Umbilical cord (tissue), 2 donors: ENCODE data around the gene WDPCP. TPM values are rescaled to one million over a fixed set of nuclear protein-coding genes. Genes with fewer than 3 reads are reported as not detected.
"Not testable (repeated sequence)": the region's sequence is repeated elsewhere in the genome, so short reads cannot be mapped to it uniquely, and the experiment has no call there.

ENCODE experiments used
- DNase-seq: peaks from one replicate; pipeline ENCODE4 v3.0.0-alpha.2; 2015; ENCODE audit warnings: low spot score
- total RNA-seq: library from RNA; depleted of rRNA; stranded (reverse); fragments of >200 nt; gene quantifications from one replicate; pipeline ENCODE4 v1.2.3, GENCODE V29; 2014; ENCODE audit warnings: low replicate concordance; ENCODE audit not compliant: insufficient read depth

The WDPCP gene
- total RNA-seq, 1 donor from 2014 or later, result 31.1 TPM

DNA sequence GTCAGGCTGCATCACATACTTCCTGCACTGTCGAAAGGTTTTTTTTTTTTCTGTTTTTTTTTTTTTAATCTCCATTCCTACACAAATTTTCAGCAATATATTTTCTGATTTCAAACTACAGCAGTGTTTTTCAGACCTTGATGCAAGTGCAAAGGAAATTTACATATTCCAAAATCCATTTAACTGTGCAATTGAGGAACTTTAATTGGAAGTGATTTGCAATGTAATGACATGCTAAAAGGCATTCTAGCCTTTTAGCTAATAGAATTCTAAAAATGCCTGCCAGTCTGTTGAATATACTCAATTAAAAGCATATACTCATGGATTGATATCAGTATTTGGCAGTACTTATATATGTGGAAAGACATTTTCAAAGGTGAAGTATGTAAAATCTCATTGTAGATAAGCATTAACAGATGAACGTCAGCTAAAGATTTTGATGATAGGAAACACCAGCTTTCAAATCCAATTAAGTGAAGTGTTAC is 327.1 kb downstream of the WDPCP start:
- DNase-seq, result no peak

DNA sequence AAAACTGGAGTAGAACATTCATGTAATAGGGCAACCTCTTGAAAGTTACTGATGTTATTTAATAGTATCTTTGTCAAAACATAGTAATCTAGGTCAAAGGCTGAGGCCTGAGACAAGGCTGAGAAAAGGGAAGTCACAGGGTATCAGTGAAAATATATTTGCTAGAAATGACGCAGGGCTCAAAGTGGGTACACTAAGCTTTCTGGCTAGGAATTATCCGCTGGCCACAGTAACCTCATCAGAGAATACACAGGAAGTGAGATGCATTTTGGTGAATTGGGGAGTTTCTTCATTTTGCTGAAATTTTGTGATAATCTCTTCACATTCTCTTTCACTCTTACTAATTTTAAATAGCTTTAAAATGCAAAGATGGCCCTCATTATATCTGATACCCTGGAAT is 330.8 kb downstream of the WDPCP start:
- DNase-seq, result no peak

DNA sequence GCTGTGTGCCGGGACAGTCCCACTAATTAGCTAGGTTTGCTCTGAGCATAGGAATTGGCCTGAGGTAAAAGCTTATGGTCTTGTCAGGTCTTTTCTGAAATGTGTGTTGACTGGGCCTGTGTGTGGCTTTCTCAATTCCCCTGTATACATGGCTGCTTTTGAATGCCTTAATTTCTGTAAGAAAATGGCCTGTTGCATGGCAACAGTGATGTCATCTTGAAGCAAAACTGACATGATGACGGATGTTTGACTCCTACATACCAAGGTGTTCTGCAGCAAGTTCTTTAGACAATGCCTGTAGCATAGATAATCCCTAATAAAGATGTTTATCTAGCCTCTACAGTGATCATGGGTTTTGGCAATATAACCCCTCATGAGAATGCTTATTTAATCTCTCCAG is 339.1 kb downstream of the WDPCP start:
- DNase-seq, result peak; percentile 11

DNA sequence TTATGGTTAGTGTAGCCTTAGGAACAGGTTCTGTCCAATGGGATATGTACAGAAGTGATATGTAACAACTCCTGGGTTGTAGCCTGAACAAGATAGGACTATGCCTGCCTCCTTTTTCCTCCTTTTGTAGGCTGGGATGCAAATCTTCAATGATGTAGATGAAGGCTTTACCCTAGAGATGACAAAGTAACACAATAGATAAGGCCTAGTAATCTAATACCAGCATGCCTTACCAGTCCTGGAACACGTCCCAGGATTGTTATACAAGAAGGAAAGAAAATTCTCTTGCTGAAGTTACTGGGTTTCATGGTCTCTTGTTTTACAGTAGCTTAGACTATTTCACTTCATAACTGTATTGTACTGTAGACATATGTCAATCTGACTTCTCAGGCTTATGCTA is 345.5 kb downstream of the WDPCP start:
- DNase-seq, result no peak

DNA sequence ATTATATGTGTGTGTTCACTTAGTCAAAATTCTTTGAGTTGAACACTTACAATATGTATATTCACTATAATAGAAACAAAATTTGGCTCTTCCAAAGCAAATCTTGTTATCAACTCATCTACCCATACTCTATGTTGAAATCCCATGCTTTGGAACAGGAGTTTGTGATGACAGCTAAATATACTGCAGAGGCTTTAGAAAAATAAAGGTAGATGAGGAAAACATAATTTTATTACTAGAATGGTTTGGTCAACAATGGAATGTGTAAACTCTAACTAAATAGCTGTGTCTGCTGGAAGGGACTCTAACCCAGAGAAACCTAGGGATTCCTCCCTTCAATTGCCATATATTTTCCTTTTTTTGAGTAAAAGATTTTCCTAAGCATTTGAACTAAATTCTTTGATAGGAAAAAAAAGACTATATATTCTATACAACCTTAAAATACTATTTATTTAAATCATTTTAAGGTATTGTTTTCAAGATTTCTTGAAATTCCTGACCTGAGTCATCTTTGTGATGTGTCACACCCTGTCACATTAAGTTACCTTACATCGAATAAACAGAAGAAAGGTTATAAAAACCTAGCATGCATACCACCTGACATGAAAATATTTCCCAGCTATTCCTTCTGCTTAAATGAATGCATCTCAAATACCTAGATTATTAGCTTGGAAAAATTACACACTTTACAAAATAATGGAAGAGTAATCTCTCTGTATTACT is 362.2 kb downstream of the WDPCP start:
- peak; percentile 5 for DNase-seq

DNA sequence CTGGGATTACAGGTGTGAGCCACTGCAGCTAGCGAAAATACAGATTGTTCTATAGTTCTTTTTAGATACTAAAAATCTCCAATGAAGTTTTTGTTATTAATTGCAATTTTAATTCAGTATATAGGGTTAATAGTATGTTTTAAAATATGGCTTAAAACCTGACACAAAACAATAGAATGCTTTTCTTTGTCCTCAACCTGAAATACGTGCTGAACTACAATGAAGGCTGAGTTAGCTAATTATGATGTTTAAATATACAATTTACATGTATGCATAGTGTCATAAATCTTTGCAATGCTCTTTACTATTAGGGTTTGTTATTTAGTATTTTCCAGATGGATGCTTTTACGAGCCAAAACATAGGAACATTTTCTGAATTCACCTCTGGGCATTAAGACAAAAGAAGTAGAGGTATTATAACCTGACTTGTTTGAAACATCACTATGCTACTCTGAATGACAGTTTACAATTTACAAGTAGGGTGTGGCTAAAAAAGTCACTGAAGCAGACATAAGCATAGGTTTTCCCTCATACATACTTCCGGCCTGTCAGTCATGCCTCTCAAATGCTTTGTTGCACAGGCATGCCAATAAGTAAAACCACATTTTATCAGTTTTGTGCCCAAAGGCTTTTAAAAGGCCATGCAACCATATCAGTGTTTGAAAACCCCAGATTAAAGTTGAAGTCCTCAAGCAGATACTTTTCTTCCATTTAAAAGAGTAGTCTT is 369.3 kb downstream of the WDPCP start:
- DNase-seq, result no peak

DNA sequence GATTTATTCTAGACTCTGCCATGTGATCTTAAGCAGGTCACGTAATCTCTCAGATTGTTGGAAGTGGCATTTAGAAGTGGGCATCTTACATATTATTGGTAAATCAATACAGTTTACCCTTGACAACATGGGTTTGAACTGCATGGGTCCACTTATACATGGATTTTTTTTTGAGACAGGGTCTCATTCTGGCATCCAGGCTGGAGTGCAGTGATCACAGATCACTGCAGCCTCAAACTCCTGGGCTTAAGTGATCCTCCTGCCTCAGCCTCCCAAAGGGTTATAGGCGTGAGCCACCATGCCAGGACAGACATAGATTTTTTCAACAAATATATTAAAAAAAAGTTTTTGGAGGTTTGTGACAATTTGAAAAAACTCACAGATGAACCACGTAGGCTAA is 393.0 kb downstream of the WDPCP start:
- no peak for DNase-seq

DNA sequence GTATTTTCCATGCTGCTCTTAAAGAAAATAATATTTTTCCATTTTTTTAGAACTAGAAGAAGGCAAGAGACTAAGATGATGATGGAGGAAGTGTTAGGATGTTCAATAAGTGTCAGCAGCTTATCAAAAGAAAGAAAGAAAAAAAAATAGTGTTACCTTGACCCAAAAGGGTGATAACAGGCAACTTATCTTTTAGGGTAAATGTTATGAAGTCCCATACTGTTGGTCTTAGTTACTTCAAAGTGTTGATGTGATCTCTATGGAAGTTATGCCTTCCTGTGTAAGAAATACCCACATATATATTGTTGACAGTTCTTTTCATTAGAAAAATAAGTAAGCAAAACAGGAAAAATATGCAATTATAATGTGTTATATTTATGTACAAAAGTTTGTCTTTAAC is 394.1 kb downstream of the WDPCP start:
- DNase-seq, result no peak

DNA sequence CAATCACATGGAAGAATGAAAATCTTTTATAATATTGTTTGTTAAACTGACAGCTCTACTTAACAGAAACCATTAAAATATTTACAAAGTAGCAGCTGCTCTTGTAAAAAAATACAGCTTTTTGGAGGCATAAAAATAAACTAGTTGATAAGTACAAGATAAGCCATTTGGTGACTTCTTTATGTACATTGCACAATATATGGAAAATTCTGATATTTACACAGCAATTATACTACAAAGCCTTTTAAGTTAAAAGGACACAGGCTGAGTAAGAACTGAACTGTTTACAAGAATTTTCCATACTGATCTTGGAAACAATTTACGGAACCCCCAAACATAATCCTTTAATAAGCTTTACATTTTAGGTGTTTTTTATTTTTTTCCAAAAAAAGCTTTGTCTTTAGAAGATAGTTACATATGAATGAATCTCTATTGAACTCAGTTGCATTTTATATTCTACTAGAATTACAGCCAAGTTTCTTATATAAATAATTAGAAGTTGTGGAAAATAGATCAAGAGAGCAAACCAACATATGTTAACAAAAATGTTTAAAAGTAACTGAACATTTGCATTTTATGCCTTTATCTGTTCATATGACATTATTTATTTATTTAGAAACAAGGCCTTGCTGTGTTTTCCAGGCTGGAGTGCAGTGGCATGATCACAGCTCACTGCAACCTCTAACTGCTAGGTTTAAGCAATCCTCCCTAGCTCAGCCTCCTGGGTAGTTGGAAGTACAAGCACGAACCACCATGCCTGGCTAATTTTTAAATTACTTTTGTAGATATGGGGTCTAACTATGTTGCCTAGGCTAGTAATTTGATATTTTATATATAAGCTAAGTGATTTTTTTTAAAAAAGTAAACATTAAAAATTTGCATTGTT is 395.1 kb downstream of the WDPCP start:
- no peak for DNase-seq

DNA sequence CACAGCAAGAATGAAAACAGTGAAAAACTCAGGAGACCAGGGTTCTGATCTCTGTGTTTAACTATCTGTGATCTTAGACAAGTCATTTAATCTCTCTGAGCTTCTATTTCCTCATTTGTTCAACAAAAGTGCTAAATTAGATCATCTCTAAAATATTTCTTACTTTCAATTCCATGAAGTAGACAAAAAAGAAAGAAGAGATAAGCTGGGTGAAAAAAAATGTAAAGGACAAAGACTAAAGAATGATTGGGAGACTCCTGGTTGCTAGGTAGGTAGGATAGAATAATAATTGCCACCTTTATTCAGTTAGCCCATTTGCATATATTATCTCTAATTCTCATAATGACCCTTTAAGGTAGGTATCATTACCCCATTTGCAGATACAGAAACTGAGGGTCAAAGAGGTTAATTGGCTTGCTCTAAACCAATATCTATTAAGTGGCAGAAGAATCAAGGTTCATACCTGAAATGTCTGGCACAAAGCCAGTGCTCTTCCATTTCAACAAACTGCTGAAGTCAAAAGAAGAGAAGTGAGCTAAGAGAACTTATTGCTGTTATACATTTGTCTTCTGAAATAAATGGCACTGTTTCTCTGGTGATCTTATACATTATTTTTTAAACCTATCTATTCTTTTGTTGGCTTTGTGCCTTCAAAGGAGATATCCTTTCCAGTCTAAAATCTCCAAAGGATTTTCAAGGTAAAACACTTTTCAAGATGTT is 395.9 kb downstream of the WDPCP start:
- DNase-seq, result no peak

DNA sequence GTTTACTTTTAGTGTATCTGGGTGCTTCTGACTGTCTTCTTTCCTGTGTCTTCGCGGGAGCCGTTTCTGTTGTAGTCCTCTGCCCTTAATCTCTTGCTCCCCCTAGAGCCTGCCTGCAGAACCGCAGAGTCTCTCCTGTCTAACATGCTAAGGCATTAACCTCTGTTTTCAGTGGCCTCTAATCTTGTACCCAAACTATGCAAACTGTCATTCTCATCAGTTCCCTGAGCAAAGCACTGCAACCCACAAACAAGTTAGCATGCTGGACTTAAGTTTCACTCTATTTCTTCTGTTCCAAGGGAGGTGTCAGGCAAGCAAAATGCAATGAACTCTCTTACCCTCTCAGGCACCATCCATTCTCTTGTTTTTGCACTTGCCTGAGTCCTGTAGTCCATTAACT is 399.3 kb downstream of the WDPCP start:
- no peak for DNase-seq

DNA sequence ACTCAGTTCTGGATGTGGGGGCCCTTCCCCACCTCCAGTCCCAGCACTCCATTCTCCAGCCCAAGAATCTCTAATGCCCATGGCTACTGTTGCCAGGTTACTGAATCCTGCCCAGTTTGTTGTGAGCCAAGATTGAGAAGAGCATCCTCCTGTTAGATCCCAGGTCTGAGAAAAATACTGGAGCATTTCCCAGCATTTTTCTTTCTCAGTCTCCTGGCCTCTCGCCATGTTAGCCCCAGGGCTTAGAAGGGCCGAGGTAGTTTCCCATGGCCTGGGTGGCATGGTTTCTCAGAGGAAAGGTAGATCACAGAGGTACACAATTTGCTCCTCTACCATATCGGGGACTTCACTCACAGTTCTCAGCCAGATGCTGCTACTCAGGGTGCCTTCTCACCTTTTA is 401.9 kb downstream of the WDPCP start:
- no peak for DNase-seq

DNA sequence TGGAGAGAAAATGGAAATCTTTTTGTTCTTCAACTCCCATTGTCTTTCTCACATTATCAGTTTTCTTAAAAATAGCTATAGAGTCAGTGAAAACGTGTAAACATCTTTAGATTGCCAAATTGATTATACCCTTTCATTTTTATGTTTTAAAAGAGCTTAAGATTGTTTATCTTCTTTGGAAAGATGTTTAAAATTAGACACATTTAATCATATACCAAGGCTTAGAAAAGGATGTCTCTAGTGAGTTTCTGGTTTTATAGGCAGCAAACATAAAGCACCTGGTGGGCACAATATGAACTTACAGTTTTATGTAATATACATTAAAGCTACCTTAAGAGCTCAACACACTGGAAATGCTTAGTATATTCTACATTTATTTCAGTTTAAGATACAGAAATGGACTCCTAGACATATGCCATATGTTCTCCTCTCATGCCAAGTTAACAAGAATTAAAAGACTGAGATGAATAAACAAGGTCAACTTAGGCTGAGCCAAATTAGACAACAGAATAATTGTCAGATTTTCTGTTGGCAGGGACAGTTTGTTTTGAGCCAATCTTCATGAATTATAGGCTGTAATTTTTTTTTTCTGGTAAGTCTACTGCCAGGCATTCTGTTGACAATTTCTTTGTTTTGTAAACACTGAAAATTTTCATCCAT is 425.0 kb downstream of the WDPCP start:
- DNase-seq, result no peak

DNA sequence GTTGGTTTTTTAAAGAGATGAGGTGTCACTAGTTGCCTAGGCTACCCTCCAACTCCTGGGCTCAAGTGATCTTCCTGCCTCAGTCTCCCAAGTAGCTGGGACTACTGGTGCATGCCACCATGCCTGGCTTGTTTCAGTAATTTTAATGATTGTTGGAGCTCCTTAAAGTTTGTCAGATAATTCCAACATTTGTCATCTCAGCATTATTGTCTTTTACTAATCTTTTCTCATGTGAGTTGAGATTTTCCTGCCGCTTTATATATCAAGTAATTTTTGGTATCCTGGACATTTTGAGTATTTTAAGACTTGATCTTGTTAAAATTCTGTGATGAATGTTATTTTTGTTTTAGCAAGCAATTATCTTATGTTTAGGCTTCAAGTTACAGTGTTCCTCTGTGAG is 429.0 kb downstream of the WDPCP start:
- no peak for DNase-seq

DNA sequence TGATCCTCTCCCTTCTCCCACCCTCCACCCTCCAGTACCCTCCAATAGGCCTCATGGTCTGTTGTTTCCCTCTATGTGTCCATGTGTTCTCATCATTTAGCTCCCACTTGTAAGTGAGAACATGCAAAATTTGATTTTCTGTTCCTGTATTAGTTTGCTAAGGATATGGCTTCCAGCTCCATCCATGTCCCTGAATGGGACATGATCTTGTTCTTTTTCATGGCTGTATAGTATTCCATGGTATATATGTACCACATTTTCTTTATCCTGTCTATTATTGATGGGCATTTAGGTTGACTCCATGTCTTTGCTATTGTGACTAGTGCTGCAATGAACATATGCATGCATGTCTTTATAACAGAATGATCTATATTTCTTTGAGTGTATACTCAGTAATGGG is 451.6 kb downstream of the WDPCP start:
- not testable (repeated sequence) for DNase-seq

DNA sequence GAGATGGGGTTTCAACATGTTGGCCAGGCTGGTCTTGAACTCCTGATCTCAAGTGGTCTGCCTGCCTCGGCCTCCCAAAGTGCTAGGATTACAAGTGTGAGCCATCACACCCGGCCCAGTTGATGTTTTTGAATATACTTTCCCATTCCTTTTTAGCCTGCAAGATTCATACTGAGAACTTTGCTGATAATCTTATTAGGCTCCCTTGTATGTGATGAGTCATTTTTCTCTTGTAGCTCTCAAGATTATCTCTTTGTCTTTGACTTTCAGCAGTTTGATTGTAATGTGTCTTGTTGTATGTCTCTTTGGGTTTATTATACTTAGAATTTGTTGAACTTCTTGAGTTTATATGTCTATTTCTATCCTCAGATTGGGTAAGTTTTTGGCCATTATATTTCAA is 456.3 kb downstream of the WDPCP start:
- no peak for DNase-seq

DNA sequence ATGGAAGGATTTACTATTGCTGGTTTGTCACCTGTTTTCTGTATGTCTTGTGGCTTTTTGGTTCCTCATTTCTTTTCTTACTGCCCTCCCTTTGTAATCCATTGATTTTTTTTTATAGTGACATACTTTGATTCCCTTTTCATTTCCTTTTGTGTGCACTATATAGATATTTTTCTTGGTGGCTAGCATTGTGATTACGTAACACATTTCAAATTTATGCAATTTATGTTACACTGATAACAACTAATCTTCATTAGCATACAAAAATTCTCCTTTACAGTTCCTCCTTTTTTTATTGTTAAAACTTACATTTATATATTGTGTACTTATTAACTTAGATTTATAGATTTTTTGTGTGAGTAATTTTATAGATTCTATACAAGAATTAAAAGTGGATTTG is 457.1 kb downstream of the WDPCP start:
- no peak for DNase-seq

DNA sequence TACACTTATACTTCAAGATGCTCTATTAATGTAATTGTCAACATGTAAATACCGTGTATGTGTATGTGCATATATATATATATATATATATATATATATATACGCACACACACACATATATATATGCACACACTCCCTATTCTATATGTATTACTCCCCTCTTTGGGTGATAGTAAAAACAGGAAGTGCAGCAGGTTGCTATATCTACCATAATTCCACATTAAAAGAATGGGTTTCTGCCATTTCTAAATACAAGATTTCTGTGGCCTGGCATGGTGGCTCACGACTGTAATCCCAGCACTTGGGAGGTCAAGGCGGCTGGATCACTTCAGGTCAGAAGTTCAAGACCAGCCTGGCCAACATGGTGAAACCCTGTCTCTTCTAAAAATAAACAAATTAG is 460.7 kb downstream of the WDPCP start:
- no peak for DNase-seq

DNA sequence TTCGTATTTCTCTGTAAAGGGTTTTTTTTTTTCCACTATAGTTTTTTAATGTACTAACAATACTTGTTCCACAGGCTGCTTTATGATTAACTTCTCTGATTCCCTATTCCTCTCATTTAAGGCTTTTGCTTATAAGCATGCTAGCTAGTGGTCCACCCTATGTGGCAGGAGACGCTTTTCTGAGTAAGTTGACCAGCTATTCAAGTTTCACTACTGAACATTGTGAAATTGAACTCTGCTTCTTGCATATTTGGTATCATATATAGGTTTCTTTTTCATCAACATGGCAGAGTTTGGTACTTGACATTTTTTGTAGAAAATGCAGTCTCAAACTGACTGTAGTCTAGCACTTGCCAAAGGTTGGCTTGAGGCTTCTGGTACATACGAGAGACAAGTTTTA is 463.4 kb downstream of the WDPCP start:
- DNase-seq, result no peak

DNA sequence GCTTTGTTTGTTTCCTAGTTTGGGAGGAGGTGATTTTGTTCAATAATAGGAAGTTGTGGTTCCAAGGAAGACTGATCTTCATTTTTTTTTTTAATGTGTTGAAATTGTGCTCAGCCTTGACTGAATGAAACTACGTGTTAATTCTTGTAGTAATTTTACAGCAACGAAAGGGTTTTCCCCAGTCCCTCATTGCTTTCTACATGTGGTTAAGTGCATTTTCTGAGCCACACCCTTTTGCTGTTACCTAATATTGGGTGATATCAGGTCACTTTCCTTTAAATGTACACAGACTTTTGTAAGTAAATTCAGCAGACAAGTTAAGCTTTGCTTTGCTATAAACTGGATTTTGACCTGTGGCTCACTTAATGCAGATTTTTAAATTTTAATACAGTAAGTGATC is 464.1 kb downstream of the WDPCP start:
- no peak for DNase-seq

DNA sequence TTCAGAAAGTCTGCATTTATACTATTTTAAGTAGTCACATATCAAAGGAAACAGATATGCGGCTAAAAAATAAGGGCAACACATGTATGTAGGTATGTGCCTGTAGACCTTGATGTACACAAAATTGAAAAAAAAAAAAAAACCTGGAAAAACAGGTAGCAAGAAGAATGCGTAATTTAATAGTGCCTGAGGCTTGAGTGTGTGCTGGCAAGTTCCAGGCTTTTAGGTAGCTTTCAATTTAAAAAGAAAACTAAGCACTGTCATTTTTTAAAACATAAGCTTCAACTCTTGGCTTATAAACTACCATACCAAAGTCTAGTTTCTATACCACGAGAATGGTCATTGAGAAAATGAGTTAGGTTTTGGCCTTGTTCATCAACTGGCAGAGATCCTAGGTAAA is 465.4 kb downstream of the WDPCP start:
- peak; percentile 51 for DNase-seq
